ENCODE measurements around the gene PDE2A. TPM values are rescaled to one million over a fixed set of nuclear protein-coding genes. Genes with fewer than 3 reads are reported as not detected.

PDE2A gene
- total and polyA plus RNA-seq, 7 donors: 6.0 to 20.1 (median 8.8) TPM

DNA sequence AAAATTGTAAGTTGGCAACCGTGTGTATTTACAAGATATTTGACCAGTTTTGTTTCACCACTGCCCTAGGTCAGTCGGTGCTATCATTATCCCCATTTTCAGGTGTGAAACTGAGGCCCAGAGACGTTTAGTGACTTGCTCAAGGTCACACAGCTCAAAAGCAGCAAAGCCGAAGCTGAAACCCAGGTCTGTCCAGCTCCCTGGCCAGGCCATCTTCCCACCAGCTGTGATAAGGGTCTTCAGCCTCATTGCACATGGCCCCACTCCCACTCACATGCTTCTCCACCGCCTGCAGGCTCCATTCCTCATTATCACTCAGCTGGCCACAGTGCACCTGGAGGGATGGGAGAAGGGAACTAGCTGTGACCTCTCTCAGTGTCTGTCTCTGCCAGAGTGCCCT lies 83.2 kb downstream of the PDE2A start:
- 64 to 77% (median 65%) methylated on average over 5 of the region's 5 CpGs for WGBS, 3 donors
- H3K36me3 ChIP-seq (ENCODE audit: insufficient read depth in 1 of 2, low read depth in 1 of 2): peaks cover 0 to 4% of the 10 kb centered on the region in 2 donors
- no peak for TF ChIP-seq CTCF (IDR thresholded peaks at IDR 0.05)
- intact Hi-C loops (cut with DNase I): no loop called here
- H3K27me3 ChIP-seq (ENCODE audit: insufficient read depth in 3 of 3, low read length in 2 of 3): peaks cover 0 to 32% (median 0%) of the 10 kb centered on the region in 3 donors
- ATAC-seq: no peak
- H3K27ac ChIP-seq: no peak overlapping the region
- no peaks in the 10 kb centered on the region for H3K9me3 ChIP-seq
- no peak overlapping the region for H3K4me3 ChIP-seq
- no peak for DNase-seq
- peaks cover 7% of the 10 kb centered on the region for H3K4me1 ChIP-seq

GRCh38 chr11:72589802-72590761 lies 84.1 kb downstream of the PDE2A start:
- peak; percentile 30 for TF ChIP-seq CTCF (IDR thresholded peaks at IDR 0.05)
- Histone ChIP-seq H3K27ac (no peak overlapping the region), H3K4me3 (peak overlapping the region; percentile 40), H3K27me3 (ENCODE audit: insufficient read depth in 3 of 3, low read length in 2 of 3) (peaks cover 0 to 39% (median 0%) of the 10 kb centered on the region in 3 donors), H3K4me1 (peaks cover 7% of the 10 kb centered on the region), H3K9me3 (no peaks in the 10 kb centered on the region), H3K36me3 (ENCODE audit: insufficient read depth in 1 of 2, low read depth in 1 of 2) (peaks cover 0 to 4% of the 10 kb centered on the region in 2 donors)
- intact Hi-C loops (cut with DNase I): loop anchor here in 1 of 2 donors (5.0 kb wide), 2 partner anchors 92 to 202 kb away; partner anchors contain the start of gene STARD10
- DNase-seq: peak in 1 of 2 donors; percentile 34
- peak; percentile 21 to 54 (median 34) for ATAC-seq
- 19 to 33% (median 23%) methylated on average over 57 to 74 of the region's 74 CpGs for WGBS, 3 donors

DNA sequence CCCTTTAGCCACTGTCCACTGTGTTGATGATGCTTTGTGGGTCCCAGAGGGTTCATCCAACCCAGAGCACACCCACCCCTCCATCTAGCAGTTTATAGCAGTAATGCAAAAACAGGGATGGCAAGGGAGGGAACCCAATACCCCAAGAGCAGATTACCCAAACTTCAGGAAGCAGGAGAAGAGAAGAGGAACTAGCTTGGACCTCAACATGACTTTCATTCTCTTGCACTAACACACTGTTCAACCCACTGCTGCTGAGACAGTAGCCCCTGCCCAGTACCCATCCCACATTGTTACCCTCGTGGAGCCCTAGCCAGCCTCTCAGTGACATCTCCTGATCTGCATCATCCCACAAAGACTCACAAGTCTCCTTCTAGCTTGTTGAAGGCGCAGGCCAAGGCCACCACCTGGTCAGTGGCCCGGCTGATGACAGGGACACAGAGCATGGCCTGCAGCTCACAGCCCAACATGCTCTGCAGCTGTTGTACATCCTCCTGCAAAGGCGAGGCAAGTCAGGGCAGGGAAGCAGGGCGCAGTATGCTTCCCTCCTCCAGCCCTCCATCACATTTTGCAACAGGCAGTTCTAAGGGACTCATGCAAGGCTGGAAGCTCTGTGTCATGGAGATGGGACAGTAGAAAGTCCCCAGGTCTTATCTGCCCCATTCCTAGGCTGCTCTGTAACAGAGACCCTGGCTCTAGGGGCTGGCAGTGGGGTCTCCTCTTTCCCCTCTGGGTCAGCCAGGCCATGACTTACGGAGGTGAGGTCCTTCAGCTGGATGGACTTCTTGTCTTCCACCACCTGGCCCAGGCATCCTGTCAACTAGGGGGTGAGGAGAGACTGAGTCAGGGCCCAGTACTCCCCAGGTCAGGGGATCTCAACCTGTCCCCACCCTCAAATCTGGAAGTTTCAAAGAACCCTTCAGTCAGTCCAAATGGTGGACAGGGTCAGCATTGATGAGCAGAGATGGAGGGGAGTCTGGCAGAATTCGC lies 85.5 kb downstream of the PDE2A start:
- Histone ChIP-seq H3K4me3 (no peak overlapping the region), H3K27me3 (ENCODE audit: insufficient read depth in 3 of 3, low read length in 2 of 3) (peaks cover 0 to 46% (median 0%) of the 10 kb centered on the region in 3 donors), H3K36me3 (ENCODE audit: insufficient read depth in 1 of 2, low read depth in 1 of 2) (peaks cover 0 to 4% of the 10 kb centered on the region in 2 donors), H3K4me1 (peaks cover 7% of the 10 kb centered on the region), H3K27ac (no peak overlapping the region), H3K9me3 (no peaks in the 10 kb centered on the region)
- no peak for ATAC-seq
- DNase-seq: no peak
- no peak for TF ChIP-seq CTCF (IDR thresholded peaks at IDR 0.05)
- intact Hi-C loops (cut with DNase I): loop anchor here in 1 of 2 donors (5.0 kb wide), 2 partner anchors 94 to 204 kb away; partner anchors contain the start of gene STARD10
- WGBS, 3 donors: 89 to 95% (median 92%) methylated on average over 7 of the region's 7 CpGs

DNA sequence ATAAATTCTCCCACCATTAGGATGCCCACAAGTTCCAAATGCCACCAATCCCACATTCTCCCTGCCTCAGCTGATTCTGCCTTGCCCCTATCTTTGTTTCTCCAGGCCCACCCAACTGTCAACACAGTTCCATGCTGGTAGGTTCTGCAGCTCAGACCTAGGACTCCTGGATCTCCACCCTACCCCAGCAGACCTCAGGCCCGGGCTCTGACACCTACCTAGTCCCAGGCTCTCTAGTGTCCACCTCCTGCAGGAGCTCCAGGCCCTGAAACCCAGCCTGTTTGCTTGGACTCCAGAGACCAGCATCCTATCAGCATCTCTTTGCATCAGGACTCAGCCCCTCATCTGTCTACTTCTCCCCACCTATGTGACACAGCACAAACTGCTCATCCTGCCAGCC lies 86.5 kb downstream of the PDE2A start:
- no peak for TF ChIP-seq CTCF (IDR thresholded peaks at IDR 0.05)
- Histone ChIP-seq H3K27me3 (ENCODE audit: insufficient read depth in 3 of 3, low read length in 2 of 3) (peaks cover 0 to 46% (median 0%) of the 10 kb centered on the region in 3 donors), H3K4me3 (no peak overlapping the region), H3K4me1 (peaks cover 7% of the 10 kb centered on the region), H3K36me3 (ENCODE audit: insufficient read depth in 1 of 2, low read depth in 1 of 2) (peaks cover 0 to 4% of the 10 kb centered on the region in 2 donors), H3K27ac (no peak overlapping the region), H3K9me3 (no peaks in the 10 kb centered on the region)
- WGBS, 3 donors: 75 to 100% (median 94%) methylated on average over 1 of the region's 1 CpG
- ATAC-seq (no peak), DNase-seq (no peak)
- intact Hi-C loops (cut with DNase I): loop anchor here in 1 of 2 donors (2.0 to 5.0 kb wide), 3 partner anchors 55 to 205 kb away; partner anchors contain the start of gene STARD10

Measured in psoas muscle (tissue), 8 donors.